ENCODE data around the gene PAIP2B. TPM values are rescaled to one million over a fixed set of nuclear protein-coding genes. Genes with fewer than 3 reads are reported as not detected.

Gene PAIP2B
- polyA plus RNA-seq, 1 donor: 4.1 TPM

GRCh38 chr2:71155846-71156245 lies 71.1 kb downstream of the PAIP2B start:
- H3K27ac ChIP-seq (ENCODE audit: low read length): no peak overlapping the region
- H3K4me1 ChIP-seq (ENCODE audit: control insufficient read depth, insufficient read depth, low read length): no peaks in the 10 kb centered on the region
- no peaks in the 10 kb centered on the region for H3K9me3 ChIP-seq (ENCODE audit: control insufficient read depth, low read depth, low read length)
- H3K4me3 ChIP-seq (ENCODE audit: low read length): no peak overlapping the region
- H3K27me3 ChIP-seq (ENCODE audit: control insufficient read depth, insufficient read depth, low read length): peaks cover 3% of the 10 kb centered on the region
- H3K36me3 ChIP-seq (ENCODE audit: control insufficient read depth, insufficient read depth, low read length): no peaks in the 10 kb centered on the region
- DNase-seq: no peak
- 90% methylated on average over 2 of the region's 4 CpGs for WGBS (ENCODE audit: insufficient coverage, low lambda C conversion rate)

- H3K27me3 ChIP-seq (ENCODE audit: control insufficient read depth, insufficient read depth, low read length): peaks cover 3% of the 10 kb centered on the region
- WGBS (ENCODE audit: insufficient coverage, low lambda C conversion rate): no CpG with 5 or more reads among the region's 6 CpGs
- no peak for DNase-seq
- no peaks in the 10 kb centered on the region for H3K9me3 ChIP-seq (ENCODE audit: control insufficient read depth, low read depth, low read length)
- no peak overlapping the region for H3K27ac ChIP-seq (ENCODE audit: low read length)
- H3K36me3 ChIP-seq (ENCODE audit: control insufficient read depth, insufficient read depth, low read length): peaks cover 9% of the 10 kb centered on the region
- H3K4me3 ChIP-seq (ENCODE audit: low read length): no peak overlapping the region
- H3K4me1 ChIP-seq (ENCODE audit: control insufficient read depth, insufficient read depth, low read length): no peaks in the 10 kb centered on the region
Measured at GRCh38 chr2:71154798-71155197, 72.1 kb downstream of the PAIP2B start.

GRCh38 chr2:71154279-71154678 lies 72.6 kb downstream of the PAIP2B start:
- no peak for DNase-seq
- peaks cover 3% of the 10 kb centered on the region for H3K27me3 ChIP-seq (ENCODE audit: control insufficient read depth, insufficient read depth, low read length)
- no peaks in the 10 kb centered on the region for H3K9me3 ChIP-seq (ENCODE audit: control insufficient read depth, low read depth, low read length)
- peaks cover 12% of the 10 kb centered on the region for H3K36me3 ChIP-seq (ENCODE audit: control insufficient read depth, insufficient read depth, low read length)
- no CpG with 5 or more reads among the region's 8 CpGs for WGBS (ENCODE audit: insufficient coverage, low lambda C conversion rate)
- H3K27ac ChIP-seq (ENCODE audit: low read length): no peak overlapping the region
- no peaks in the 10 kb centered on the region for H3K4me1 ChIP-seq (ENCODE audit: control insufficient read depth, insufficient read depth, low read length)
- no peak overlapping the region for H3K4me3 ChIP-seq (ENCODE audit: low read length)

- Histone ChIP-seq H3K9me3 (ENCODE audit: control insufficient read depth, low read depth, low read length) (no peaks in the 10 kb centered on the region), H3K36me3 (ENCODE audit: control insufficient read depth, insufficient read depth, low read length) (peaks cover 18% of the 10 kb centered on the region), H3K4me1 (ENCODE audit: control insufficient read depth, insufficient read depth, low read length) (no peaks in the 10 kb centered on the region), H3K4me3 (ENCODE audit: low read length) (no peak overlapping the region), H3K27me3 (ENCODE audit: control insufficient read depth, insufficient read depth, low read length) (peaks cover 3% of the 10 kb centered on the region), H3K27ac (ENCODE audit: low read length) (no peak overlapping the region)
- no peak for DNase-seq
- WGBS (ENCODE audit: insufficient coverage, low lambda C conversion rate): no CpG with 5 or more reads among the region's 11 CpGs
Measured at GRCh38 chr2:71153585-71154224, 73.2 kb downstream of the PAIP2B start.

- no CpG with 5 or more reads among the region's 1 CpG for WGBS (ENCODE audit: insufficient coverage, low lambda C conversion rate)
- DNase-seq: no peak
- H3K4me3 ChIP-seq (ENCODE audit: low read length): no peak overlapping the region
- peaks cover 30% of the 10 kb centered on the region for H3K36me3 ChIP-seq (ENCODE audit: control insufficient read depth, insufficient read depth, low read length)
- peaks cover 3% of the 10 kb centered on the region for H3K27me3 ChIP-seq (ENCODE audit: control insufficient read depth, insufficient read depth, low read length)
- H3K27ac ChIP-seq (ENCODE audit: low read length): no peak overlapping the region
- H3K9me3 ChIP-seq (ENCODE audit: control insufficient read depth, low read depth, low read length): no peaks in the 10 kb centered on the region
- no peaks in the 10 kb centered on the region for H3K4me1 ChIP-seq (ENCODE audit: control insufficient read depth, insufficient read depth, low read length)
Measured at GRCh38 chr2:71151620-71152019, 75.3 kb downstream of the PAIP2B start.

- Histone ChIP-seq H3K4me3 (ENCODE audit: low read length) (no peak overlapping the region), H3K36me3 (ENCODE audit: control insufficient read depth, insufficient read depth, low read length) (peaks cover 42% of the 10 kb centered on the region), H3K27ac (ENCODE audit: low read length) (no peak overlapping the region), H3K4me1 (ENCODE audit: control insufficient read depth, insufficient read depth, low read length) (no peaks in the 10 kb centered on the region), H3K27me3 (ENCODE audit: control insufficient read depth, insufficient read depth, low read length) (peaks cover 3% of the 10 kb centered on the region), H3K9me3 (ENCODE audit: control insufficient read depth, low read depth, low read length) (no peaks in the 10 kb centered on the region)
- DNase-seq: no peak
- WGBS (ENCODE audit: insufficient coverage, low lambda C conversion rate): no CpG with 5 or more reads among the region's 3 CpGs
Measured at GRCh38 chr2:71150082-71150816, 76.7 kb downstream of the PAIP2B start.

- WGBS (ENCODE audit: insufficient coverage, low lambda C conversion rate): no CpG with 5 or more reads among the region's 2 CpGs
- H3K36me3 ChIP-seq (ENCODE audit: control insufficient read depth, insufficient read depth, low read length): peaks cover 59% of the 10 kb centered on the region
- no peak overlapping the region for H3K27ac ChIP-seq (ENCODE audit: low read length)
- DNase-seq: no peak
- H3K27me3 ChIP-seq (ENCODE audit: control insufficient read depth, insufficient read depth, low read length): no peaks in the 10 kb centered on the region
- no peak overlapping the region for H3K4me3 ChIP-seq (ENCODE audit: low read length)
- H3K9me3 ChIP-seq (ENCODE audit: control insufficient read depth, low read depth, low read length): no peaks in the 10 kb centered on the region
- no peaks in the 10 kb centered on the region for H3K4me1 ChIP-seq (ENCODE audit: control insufficient read depth, insufficient read depth, low read length)
Measured at GRCh38 chr2:71148506-71149063, 78.3 kb downstream of the PAIP2B start.

- Histone ChIP-seq H3K27ac (ENCODE audit: low read length) (no peak overlapping the region), H3K4me1 (ENCODE audit: control insufficient read depth, insufficient read depth, low read length) (no peaks in the 10 kb centered on the region), H3K27me3 (ENCODE audit: control insufficient read depth, insufficient read depth, low read length) (no peaks in the 10 kb centered on the region), H3K9me3 (ENCODE audit: control insufficient read depth, low read depth, low read length) (no peaks in the 10 kb centered on the region), H3K4me3 (ENCODE audit: low read length) (no peak overlapping the region), H3K36me3 (ENCODE audit: control insufficient read depth, insufficient read depth, low read length) (peaks cover 81% of the 10 kb centered on the region)
- no CpG with 5 or more reads among the region's 3 CpGs for WGBS (ENCODE audit: insufficient coverage, low lambda C conversion rate)
- no peak for DNase-seq
Measured at GRCh38 chr2:71143782-71144181, 83.1 kb downstream of the PAIP2B start.

GRCh38 chr2:71136174-71136573 lies 90.7 kb downstream of the PAIP2B start:
- no peak for DNase-seq
- Histone ChIP-seq H3K4me1 (ENCODE audit: control insufficient read depth, insufficient read depth, low read length) (no peaks in the 10 kb centered on the region), H3K27ac (ENCODE audit: low read length) (no peak overlapping the region), H3K4me3 (ENCODE audit: low read length) (no peak overlapping the region), H3K36me3 (ENCODE audit: control insufficient read depth, insufficient read depth, low read length) (peaks cover 59% of the 10 kb centered on the region), H3K27me3 (ENCODE audit: control insufficient read depth, insufficient read depth, low read length) (no peaks in the 10 kb centered on the region), H3K9me3 (ENCODE audit: control insufficient read depth, low read depth, low read length) (no peaks in the 10 kb centered on the region)
- 80% methylated on average over 1 of the region's 3 CpGs for WGBS (ENCODE audit: insufficient coverage, low lambda C conversion rate)

- H3K27me3 ChIP-seq (ENCODE audit: control insufficient read depth, insufficient read depth, low read length): no peaks in the 10 kb centered on the region
- no peak for DNase-seq
- no peak overlapping the region for H3K27ac ChIP-seq (ENCODE audit: low read length)
- H3K4me1 ChIP-seq (ENCODE audit: control insufficient read depth, insufficient read depth, low read length): no peaks in the 10 kb centered on the region
- H3K9me3 ChIP-seq (ENCODE audit: control insufficient read depth, low read depth, low read length): no peaks in the 10 kb centered on the region
- H3K4me3 ChIP-seq (ENCODE audit: low read length): no peak overlapping the region
- peaks cover 37% of the 10 kb centered on the region for H3K36me3 ChIP-seq (ENCODE audit: control insufficient read depth, insufficient read depth, low read length)
Measured at GRCh38 chr2:71133603-71134002, 93.3 kb downstream of the PAIP2B start.

All from large intestine (tissue), 3 donors.